ENCODE results near the gene TSPAN3.

Gene TSPAN3

GRCh38 chr15:77048135-77048876 lies 22.6 kb downstream of the TSPAN3 start:
- DNase-seq = no peak

- DNase-seq = no peak
Measured at GRCh38 chr15:77046704-77047412, 24.1 kb downstream of the TSPAN3 start.

GRCh38 chr15:77045985-77046384 lies 24.9 kb downstream of the TSPAN3 start:
- DNase-seq = no peak

DNA sequence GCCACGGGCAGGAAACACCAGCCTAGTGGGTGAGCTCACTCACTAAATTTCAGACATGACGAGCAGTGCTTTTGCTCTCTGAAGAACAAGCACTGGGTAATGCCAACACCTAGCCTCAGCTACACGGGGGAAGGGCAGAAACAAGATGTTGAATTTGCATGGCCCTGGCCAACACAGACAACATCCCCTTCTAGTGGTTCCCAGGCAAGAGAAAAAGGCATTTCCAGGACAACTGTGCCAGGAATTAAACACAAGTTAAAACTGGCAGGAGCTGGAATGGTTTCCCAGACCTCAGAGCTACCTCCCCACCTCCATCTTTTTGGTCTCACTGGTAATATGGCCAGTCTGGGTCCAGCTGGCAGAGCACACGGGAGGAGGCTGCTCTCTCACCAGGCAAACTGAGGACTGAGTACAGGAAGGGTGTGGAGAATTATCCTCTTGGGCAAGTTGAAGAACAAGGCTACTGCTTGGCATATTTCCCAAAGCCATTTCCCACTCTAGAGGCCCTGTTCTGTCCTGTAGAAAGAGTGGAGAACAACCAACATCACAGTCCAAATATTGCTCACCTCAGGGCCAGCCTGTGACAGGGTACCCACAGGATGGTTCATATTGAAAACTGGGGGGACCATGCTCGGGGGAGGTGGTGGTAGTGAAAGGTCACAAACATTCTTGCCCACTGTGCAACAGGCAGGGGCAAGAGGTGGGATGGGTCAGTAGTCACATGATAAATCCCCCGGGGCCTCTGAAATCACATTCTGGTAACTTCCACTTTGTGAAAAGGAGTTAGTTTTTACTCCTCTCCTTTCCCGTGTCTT lies 26.5 kb downstream of the TSPAN3 start:
- no peak for DNase-seq

DNA sequence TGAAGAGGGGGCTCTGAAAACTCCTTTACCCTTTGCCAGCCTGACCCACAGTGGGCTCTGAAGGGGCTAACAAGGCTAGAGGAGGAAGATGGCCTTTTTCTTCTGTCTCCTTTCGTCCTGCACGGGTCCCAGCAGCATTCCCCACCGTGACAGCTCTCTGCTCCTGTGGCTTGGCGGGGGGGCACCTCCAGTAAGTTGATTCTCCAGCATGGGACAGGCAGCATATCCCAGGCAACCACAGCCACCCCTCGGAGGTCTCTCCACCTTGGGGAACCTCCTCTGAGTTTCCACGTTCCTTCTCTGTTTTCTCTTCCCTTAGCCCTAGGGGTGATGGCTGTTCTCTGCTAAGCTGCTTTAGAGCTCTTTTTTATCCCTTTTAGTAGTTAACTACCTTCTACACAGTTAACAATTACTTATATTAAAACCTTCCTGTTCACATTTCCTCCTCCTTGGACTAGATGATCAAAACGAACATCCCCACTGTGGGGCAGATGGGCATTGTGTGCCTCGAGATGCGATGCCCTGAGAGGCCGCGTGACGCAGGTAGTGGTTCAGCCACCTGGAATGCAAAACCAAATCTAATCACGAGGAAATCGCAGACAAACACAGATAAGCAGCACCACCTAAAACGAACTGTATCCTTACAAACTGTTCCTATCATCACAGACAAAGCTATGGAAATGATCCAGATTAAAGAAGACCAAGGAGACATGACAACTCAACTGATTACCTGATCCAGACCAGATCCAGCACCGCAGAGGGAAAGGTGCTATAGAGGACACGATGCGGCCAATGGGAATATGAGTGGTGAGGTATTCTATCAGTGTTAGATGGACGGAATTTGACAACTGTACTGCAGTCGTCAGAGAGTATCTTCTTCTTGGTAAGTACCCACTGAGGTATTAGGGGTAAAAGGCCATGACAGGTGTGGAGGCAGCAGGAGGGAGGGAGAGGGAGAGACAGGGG lies 27.7 kb downstream of the TSPAN3 start:
- no peak for DNase-seq

GRCh38 chr15:77042245-77042919 lies 28.5 kb downstream of the TSPAN3 start:
- DNase-seq = no peak

- no peak for DNase-seq
Measured at GRCh38 chr15:77040673-77041072, 30.2 kb downstream of the TSPAN3 start.

DNA sequence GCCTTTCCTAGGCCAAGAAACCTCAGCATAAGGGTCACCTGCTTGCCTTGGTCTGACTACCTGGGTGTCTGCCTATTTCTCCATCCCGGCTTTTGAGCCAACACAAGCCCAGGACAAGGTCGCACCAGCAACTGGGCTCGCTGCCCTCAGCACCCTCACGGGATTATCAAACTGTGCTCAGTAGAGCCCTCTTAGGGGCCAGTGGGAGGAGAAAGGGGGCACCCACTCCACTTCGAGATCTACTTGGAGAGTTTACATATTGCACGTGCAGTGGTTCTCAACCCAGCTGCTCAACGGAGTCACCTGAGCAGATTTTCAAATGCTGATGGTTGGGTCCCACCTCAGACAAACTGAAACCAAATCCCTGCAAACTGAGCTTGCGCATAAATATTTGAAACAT lies 31.1 kb downstream of the TSPAN3 start:
- DNase-seq = no peak

DNA sequence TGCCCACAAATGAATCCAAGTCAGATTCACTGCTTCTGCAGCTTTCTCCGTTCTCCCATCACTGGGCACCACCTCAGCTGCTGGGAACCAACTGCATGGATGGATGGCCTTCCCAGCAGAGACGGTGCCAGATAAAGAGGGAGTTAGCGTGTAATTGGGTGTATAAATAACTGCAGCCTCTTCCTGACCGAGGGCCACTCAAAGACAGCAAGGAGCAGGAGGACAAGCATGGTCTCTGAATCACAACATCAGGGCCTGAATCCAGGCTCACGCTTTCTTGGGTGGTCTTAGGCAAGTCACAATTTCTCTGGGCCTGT lies 31.7 kb downstream of the TSPAN3 start:
- no peak for DNase-seq

GRCh38 chr15:77038312-77039216 lies 32.3 kb downstream of the TSPAN3 start:
- DNase-seq = no peak

- no peak for DNase-seq
Measured at GRCh38 chr15:77037388-77038209, 33.3 kb downstream of the TSPAN3 start.

GRCh38 chr15:77036537-77037387 lies 34.1 kb downstream of the TSPAN3 start:
- DNase-seq = no peak

GRCh38 chr15:77035999-77036471 lies 34.9 kb downstream of the TSPAN3 start:
- no peak for DNase-seq

- DNase-seq = no peak
Measured at GRCh38 chr15:77035584-77035983, 35.3 kb downstream of the TSPAN3 start.

GRCh38 chr15:77034695-77035489 lies 36.0 kb downstream of the TSPAN3 start:
- no peak for DNase-seq

DNA sequence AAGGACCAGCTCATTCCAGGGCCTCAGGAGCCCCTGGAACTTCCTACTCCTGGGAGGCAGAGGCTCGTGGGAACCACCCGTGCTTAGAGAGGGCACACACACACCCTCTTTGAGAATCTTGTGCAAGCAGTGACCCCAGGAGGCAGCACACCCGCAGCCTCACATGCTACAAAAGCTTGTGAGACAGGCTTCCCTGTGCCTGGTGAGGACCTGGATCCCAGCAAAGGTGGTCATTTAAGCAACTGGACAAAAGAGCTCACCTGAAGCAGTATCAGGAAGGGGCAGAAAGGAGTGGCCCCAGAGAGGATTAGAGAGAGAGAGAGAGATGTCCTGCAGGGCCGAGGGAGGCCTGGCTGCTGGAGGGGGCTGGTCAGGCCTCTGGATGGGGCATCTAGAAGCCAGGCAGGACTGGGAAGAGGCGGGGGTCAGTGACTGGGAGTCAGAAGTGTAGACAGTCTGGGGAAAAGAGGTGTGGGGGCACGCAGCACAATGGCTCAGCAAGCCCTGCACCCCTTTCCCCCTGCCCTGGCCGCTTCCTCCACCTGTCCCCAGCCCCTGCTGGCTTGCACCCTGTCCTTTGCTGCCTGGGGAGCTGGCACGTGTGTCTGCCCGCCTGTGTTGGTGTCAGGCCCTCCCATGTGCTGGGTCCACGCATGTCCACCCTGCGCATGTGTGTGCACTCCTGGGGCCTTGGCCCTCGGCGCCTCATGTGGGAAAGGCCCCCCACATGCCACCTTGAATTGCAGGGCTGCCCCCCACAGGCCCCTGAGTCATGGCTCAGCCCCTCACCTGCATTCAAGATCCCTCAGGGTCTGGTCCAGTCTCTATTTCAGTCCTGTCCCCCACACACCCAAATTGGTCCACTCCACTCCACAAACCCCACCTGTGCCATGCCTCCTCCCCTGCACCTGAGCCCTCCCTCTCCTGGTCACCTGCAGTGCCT lies 36.9 kb downstream of the TSPAN3 start:
- no peak for DNase-seq

GRCh38 chr15:77033417-77033728 lies 37.5 kb downstream of the TSPAN3 start:
- DNase-seq = no peak

All from DMS79 treated with DMSO at 0.1 percent for 48 hours (cell line).